T-helper 1 cell treated with Interleukin-12 subunit alpha and Interleukin-12 subunit beta and Interleukin-4 antibody, amounts not matched to agents 30 ng/mL and 1 ng/mL, for 36 hours (primary cell): ENCODE results near the gene SDR9C7. TPM values are rescaled to one million over a fixed set of nuclear protein-coding genes. Genes with fewer than 3 reads are reported as not detected.
"Not testable (repeated sequence)": the region's sequence is repeated elsewhere in the genome, so short reads cannot be mapped to it uniquely, and the experiment has no call there.

Source experiments
- intact Hi-C: fragments of 100-400 bp; cut with micrococcal nuclease; formaldehyde crosslinking; loops from one replicate; pipeline ENCODE4 v1.15.1; 2024
- total RNA-seq: library from RNA; stranded (reverse); gene quantifications from 2 replicates; pipeline ENCODE4 v1.2.3, GENCODE V29; 2022

Gene SDR9C7
- total RNA-seq, 1 donor from 2014 or later: not detected

- intact Hi-C loops: no loop called here
Measured at GRCh38 chr12:56953314-56953713, 19.1 kb upstream of the SDR9C7 start.

- intact Hi-C loops: no loop called here
Measured at GRCh38 chr12:56951582-56952339, 17.6 kb upstream of the SDR9C7 start.

GRCh38 chr12:56948881-56949280 lies 14.7 kb upstream of the SDR9C7 start:
- intact Hi-C loops: no loop called here

DNA sequence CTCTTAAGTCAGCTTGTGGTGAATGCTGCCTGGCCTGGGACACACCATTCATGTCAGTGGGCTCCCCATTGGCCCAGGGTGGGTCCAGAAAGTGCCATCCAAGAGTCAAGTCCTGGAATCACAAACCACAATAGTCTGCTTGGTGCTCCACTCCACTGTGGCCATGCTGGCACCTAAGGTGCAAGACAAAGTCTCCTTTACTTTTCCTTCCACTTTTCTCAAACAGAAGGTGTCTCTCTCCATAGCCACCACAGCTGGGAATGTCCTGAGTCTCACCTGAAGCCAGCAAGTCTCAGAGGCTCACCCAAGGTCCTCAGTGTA lies 14.2 kb upstream of the SDR9C7 start:
- intact Hi-C loops: no loop called here

DNA sequence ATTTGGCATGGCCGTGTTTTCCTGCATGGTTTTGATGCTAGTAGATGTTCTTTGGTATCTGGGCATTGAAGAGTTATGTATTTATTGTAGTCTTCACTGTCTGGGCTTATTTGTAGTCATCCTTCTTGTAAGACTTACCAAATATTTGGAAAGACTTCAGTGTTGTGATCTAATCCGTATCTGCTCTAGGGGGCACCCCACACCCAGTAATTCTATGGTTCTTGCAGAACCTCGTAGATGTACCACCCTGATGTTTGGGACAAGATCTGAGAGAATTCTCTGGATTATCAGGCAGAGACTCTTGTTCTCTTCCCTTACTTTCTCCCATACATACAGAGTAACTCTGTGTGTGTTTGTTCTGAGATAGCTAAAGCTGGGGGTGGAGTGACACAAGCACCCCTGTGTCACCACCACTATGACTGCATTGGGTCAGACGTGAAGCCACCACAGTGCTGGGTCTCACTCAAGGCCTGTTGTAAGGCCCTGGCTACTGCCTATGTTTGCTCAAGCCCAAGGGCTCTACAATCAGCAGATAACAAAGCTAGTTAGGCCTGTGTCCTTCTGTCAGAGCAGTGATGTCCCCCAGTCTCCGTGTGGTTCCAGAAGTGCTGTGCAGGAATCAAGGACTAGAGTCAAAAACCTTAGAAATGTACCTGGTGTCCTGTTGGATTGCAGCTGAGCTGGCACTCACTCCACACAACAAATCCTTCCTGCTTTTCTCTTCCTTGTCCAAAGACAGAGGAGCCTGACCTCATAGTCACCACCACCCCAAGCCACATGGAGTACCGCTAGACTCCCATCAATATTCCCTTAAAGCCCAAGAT lies 13.6 kb upstream of the SDR9C7 start:
- intact Hi-C loops: no loop called here

GRCh38 chr12:56943878-56944277 lies 9.7 kb upstream of the SDR9C7 start:
- intact Hi-C loops: no loop called here

DNA sequence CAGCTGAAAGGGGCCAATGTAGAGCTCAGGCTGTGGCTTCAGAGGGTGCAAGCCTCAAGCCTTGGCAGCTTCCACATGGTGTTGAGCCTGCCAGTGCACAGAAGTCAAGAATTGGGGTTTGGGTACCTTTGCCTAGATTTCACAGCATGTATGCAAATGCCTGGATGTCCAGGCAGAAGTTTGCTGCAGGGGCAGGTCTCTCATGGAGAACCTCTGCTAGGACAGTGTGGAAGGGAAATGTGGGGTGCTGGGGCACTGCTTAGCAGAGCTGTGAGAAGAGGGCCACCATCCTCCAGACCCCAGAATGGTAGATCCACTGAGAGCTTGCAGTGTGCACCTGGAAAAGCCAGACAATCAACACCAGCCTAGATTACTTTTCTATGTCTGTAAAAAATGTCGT lies 9.2 kb upstream of the SDR9C7 start:
- intact Hi-C loops: not testable (repeated sequence)

DNA sequence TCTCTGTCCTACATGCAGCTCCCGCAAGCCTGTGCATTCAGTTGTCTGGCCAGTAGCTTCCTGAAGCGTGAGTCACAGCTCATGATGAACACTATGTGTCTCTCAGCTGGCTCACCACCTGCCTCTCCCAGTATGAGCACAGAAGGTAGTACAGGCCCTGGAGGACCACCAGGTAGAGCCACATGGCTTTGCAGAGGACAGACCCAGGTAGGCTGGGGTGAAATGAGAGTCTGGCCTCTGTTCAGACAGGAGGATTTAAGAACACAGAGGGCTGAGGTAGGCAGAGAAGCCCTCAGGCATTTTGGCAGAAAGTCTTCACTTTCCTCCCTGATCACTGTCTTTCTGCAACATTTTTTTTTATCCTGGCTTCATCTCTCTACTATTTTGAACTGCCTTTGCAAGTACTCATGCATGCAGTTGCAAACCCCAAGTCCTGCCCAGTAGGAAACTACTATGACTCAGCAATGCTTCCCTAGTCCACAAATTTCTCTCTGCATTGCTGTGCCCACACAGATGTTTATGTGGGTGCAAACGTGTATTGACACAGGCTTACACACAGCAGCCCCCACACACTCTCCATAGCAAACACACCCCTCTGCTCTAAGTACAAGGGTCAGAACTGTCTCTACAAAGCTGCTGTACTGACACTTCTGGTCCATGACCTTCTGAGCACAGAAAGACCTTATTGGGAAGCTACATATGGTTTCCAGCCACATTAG lies 7.2 kb upstream of the SDR9C7 start:
- intact Hi-C loops: no loop called here

GRCh38 chr12:56940942-56941298 lies 6.7 kb upstream of the SDR9C7 start:
- intact Hi-C loops: not testable (repeated sequence)

DNA sequence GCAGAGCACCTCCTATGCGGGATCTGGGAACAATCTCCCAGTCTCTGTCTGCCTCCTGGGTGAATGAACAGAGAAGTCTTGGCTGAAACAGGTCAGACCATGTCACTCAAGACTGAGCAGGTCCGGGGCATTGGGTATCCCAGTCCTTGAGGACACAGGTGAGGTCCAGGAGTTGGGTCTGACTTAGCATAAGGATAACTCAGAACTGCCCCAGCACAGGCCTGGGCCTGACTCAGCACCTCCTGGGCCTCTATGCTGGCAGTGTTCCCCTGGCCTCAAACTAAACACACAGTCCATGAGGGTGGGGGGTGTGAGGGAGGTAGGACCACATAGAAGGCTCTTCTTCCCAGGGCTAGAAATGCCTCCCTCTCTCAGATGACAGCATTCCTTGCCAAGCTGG lies 1.5 kb upstream of the SDR9C7 start:
- intact Hi-C loops: no loop called here

- intact Hi-C loops: no loop called here
Measured at GRCh38 chr12:56935157-56935556, 949 bp upstream of the SDR9C7 start.

- intact Hi-C loops: no loop called here
Measured at GRCh38 chr12:56932867-56933266, 1.3 kb downstream of the SDR9C7 start.

DNA sequence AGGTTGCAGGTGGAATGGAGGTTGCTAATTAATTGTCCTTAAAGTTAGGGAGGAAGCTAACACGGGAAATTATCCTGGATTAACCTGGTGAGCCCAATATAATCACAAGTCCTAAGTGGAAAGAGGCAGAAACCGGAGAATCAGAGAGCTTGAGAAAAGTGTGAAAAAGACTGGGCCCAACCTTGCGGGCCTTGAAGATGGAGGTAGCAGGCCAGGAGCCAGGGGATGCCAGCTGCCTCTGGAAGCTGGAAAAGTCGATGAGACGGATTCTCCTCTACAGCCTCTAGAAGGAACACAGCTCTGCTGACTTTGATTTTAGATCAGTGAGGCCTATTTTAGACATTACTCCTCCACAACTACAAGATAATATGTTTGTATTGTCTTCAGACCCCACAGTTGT lies 2.1 kb downstream of the SDR9C7 start:
- intact Hi-C loops: no loop called here

DNA sequence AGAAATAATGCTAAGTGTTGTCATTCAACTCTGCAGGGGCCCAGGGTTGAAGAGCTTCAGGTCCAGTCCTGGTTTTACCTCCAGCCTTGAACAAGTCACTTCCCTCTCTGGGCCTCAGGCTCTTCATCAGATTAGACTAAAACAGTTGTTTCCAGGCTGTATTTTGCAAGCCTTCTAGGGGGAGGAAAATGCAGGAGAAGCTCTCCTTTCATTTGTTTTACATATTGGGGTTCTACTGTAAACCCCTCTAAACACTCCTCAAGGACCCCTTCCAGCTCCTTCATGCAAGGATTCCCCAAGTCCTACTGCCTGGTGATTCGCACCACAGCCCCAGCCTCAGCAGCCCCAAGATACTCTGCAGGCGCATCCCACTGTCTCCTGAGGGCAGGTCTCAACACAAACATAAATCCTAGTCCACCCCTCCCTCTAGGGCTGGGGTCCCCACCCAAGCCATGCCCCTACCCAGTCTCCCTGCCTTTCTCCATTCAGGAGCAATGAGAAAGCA lies 2.7 kb downstream of the SDR9C7 start:
- intact Hi-C loops: no loop called here

- intact Hi-C loops: no loop called here
Measured at GRCh38 chr12:56930241-56930640, 4.0 kb downstream of the SDR9C7 start.

- intact Hi-C loops: no loop called here
Measured at GRCh38 chr12:56929780-56930179, 4.4 kb downstream of the SDR9C7 start.

GRCh38 chr12:56928262-56928661 lies 5.9 kb downstream of the SDR9C7 start:
- intact Hi-C loops: no loop called here

- intact Hi-C loops: no loop called here
Measured at GRCh38 chr12:56927281-56927680, 6.9 kb downstream of the SDR9C7 start.

- intact Hi-C loops: no loop called here
Measured at GRCh38 chr12:56922031-56922430, 12.2 kb downstream of the SDR9C7 start.

- intact Hi-C loops: no loop called here
Measured at GRCh38 chr12:56921346-56921745, 12.9 kb downstream of the SDR9C7 start.

- intact Hi-C loops: not testable (repeated sequence)
Measured at GRCh38 chr12:56918139-56918538, 16.1 kb downstream of the SDR9C7 start.

DNA sequence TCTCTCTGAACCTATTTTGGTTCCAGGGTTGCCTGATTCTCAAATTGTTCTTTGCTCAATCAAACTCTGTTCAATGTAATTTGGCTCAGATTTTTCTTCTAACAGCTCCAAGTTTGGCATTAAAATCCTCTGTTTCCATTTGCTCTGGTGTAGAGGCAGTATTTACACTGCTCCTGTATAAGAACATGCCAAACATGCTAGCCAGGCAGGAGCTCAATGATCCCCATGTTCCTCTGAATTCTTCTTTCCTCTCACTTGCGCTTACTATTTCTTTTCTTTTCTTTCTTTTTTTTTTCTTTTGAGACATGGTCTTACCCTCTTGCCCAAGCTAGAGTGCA lies 17.2 kb downstream of the SDR9C7 start:
- intact Hi-C loops: no loop called here
